SH-SY5Y (cell line): ENCODE results near the gene MGMT.

ENCODE experiments used
- GATA2 ChIP-seq: IDR thresholded peaks from 2 replicates; pipeline ENCODE4 v1.6.1; 2011; ENCODE audit warnings: mild to moderate bottlenecking, low read depth, low read length
- GATA3 ChIP-seq: IDR thresholded peaks from 2 replicates; pipeline ENCODE4 v1.6.1; 2011; ENCODE audit warnings: low read depth, mild to moderate bottlenecking, low read length, moderate library complexity

DNA sequence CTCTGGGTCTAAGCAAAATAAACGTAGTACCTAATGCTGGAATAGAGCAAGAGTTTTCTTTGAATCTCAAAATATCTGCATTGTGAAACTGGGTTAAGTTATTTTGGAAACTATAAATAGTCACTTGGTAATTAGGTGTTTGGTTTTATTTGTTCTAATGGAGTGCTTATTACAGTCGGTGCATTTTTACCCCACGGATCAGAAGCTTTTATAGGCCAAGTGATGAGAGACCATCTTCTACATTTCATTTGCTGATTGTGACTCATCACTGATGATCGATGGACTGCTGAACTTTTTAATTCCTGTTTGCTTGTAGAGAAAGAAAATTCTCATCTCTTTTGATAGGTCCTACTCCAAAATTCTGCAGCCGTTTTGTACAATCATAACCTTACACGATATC, 28.2 kb downstream of the MGMT start:
- TF ChIP-seq GATA3: no peak
- no peak for TF ChIP-seq GATA2
